T-helper 17 cell (primary cell): Measurements from ENCODE around the gene DAGLA. TPM values are rescaled to one million over a fixed set of nuclear protein-coding genes. Genes with fewer than 3 reads are reported as not detected.

Source experiments
- ATAC-seq: fragments of 150-1000 bp; cut with Tn5 transposase; 2 replicates; pipeline ENCODE4 v1.10.0; 2021; ENCODE audit warnings: mild to moderate bottlenecking, moderate library complexity
- DNase-seq, 3 donors: peaks; one replicate each; pipeline versions ENCODE4 v3.0.0 to v3.0.0-alpha.2; 2020 to 2021
- H3K9me3 ChIP-seq: one replicate; pipeline ENCODE4 v1.7.0; 2013; ENCODE audit warnings: low read length, mild to moderate bottlenecking; ENCODE audit not compliant: control insufficient read depth, poor library complexity, severe bottlenecking
- H3K27ac Mint-ChIP-seq: one replicate; pipeline ENCODE4 v1.8.0; 2022; ENCODE audit warnings: mild to moderate bottlenecking, moderate library complexity, mixed read lengths
- H3K27me3 Mint-ChIP-seq: one replicate; pipeline ENCODE4 v1.8.0; 2022; ENCODE audit warnings: mixed read lengths
- H3K36me3 Mint-ChIP-seq: one replicate; pipeline ENCODE4 v1.8.0; 2022; ENCODE audit warnings: low read depth, mixed read lengths
- H3K4me1 Mint-ChIP-seq: one replicate; pipeline ENCODE4 v1.8.0; 2022; ENCODE audit warnings: mild to moderate bottlenecking, mixed read lengths
- H3K4me3 Mint-ChIP-seq: one replicate; pipeline ENCODE4 v1.8.0; 2022; ENCODE audit warnings: mild to moderate bottlenecking, moderate library complexity, mixed read lengths
- total RNA-seq, 4 donors: library from RNA in 2 of 4; stranded (reverse) in 2 of 4; gene quantifications; one replicate each; pipeline ENCODE4 v1.2.3 and lab custom pipeline; 2022 to 2026

The DAGLA gene
- total RNA-seq, 2 donors from 2014 or later: 1.3 to 2.1 TPM

GRCh38 chr11:61699737-61700160 lies 19.6 kb downstream of the DAGLA start:
- DNase-seq (no peak), ATAC-seq (no peak)
- Mint-ChIP-seq H3K4me1 (peaks cover 28% of the 10 kb centered on the region), H3K4me3 (no peak overlapping the region), H3K27ac (no peak overlapping the region), H3K27me3 (no peaks in the 10 kb centered on the region), H3K36me3 (no peaks in the 10 kb centered on the region)
- H3K9me3 ChIP-seq: no peaks in the 10 kb centered on the region

DNA sequence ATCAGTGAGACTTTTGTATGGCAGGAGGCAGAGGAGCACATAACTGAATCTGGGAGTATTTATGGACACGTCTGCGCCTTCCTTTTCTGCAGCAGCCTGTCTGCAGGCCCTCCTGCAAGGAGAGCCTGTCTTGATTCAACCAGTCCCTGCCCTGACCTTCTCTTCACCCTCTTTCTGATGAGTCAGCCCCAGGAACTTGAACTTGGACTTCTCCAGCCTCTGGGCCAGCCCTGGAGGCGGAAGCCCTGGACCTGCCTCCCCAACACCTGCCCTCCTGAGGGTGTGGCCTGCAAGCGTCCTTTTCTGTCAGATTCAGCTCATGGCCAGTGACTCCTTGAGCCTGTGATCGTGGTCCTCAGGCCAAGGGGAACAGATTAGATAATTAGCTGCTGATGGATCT lies 20.0 kb downstream of the DAGLA start:
- H3K9me3 ChIP-seq: no peaks in the 10 kb centered on the region
- H3K36me3 Mint-ChIP-seq: no peaks in the 10 kb centered on the region
- H3K4me3 Mint-ChIP-seq: no peak overlapping the region
- DNase-seq (no peak), ATAC-seq (no peak)
- H3K27ac Mint-ChIP-seq: no peak overlapping the region
- peaks cover 29% of the 10 kb centered on the region for H3K4me1 Mint-ChIP-seq
- H3K27me3 Mint-ChIP-seq: no peaks in the 10 kb centered on the region

DNA sequence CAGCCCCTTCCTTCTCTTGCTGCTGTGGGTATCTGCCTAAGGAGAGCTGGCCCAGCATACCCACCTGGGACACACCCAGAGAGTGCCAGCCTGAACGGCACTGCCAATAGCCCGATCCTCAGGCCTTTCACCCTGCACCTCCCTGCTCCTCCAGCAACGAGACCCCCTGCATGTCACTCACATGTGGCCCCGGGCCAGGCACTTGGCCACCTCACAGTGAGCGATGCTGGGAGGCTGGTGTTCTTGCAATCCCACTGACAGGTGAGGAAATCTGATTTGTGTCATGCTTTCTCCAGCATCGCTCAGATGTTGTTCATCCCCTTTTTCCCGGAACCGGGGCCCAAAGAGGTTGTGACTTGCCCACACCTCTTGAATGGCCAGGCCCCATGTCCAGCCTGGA lies 20.5 kb downstream of the DAGLA start:
- Mint-ChIP-seq H3K36me3 (no peaks in the 10 kb centered on the region), H3K27ac (no peak overlapping the region), H3K4me1 (peaks cover 28% of the 10 kb centered on the region), H3K27me3 (no peaks in the 10 kb centered on the region), H3K4me3 (no peak overlapping the region)
- no peak for ATAC-seq
- H3K9me3 ChIP-seq: no peaks in the 10 kb centered on the region
- DNase-seq: no peak

GRCh38 chr11:61701242-61701886 lies 21.2 kb downstream of the DAGLA start:
- peak; percentile 16 for ATAC-seq
- H3K27ac Mint-ChIP-seq: no peak overlapping the region
- H3K36me3 Mint-ChIP-seq: no peaks in the 10 kb centered on the region
- no peaks in the 10 kb centered on the region for H3K27me3 Mint-ChIP-seq
- H3K4me1 Mint-ChIP-seq: peaks cover 22% of the 10 kb centered on the region
- DNase-seq: no peak
- no peak overlapping the region for H3K4me3 Mint-ChIP-seq
- no peaks in the 10 kb centered on the region for H3K9me3 ChIP-seq

- Mint-ChIP-seq H3K27ac (peak overlapping the region; percentile 57), H3K4me3 (no peak overlapping the region), H3K27me3 (no peaks in the 10 kb centered on the region), H3K36me3 (no peaks in the 10 kb centered on the region), H3K4me1 (peaks cover 25% of the 10 kb centered on the region)
- no peaks in the 10 kb centered on the region for H3K9me3 ChIP-seq
- no peak for DNase-seq
- no peak for ATAC-seq
These were observed 22.6 kb downstream of the DAGLA start for GRCh38 chr11:61702701-61703312.

DNA sequence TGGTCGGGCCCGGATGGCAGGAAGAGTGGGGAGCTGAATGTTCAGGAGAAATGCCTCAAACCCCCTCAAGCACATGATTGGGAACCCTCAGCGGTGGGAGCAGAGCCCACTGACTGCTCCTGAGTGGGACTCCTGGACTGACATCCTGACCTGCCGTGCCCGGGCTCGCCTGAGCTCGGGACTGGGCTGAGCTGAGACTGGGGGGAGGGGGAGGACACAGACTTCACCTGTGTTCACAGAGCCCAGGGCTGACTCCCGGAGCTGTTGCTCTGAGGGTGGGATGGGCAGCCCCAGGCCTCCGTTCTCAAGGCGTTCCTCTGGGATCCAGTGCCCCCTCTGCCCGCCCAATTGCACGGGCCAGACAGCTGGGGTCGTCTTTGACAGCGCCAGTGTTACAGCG lies 24.6 kb downstream of the DAGLA start:
- no peak overlapping the region for H3K27ac Mint-ChIP-seq
- peaks cover 16% of the 10 kb centered on the region for H3K4me1 Mint-ChIP-seq
- no peak for ATAC-seq
- no peaks in the 10 kb centered on the region for H3K36me3 Mint-ChIP-seq
- no peak for DNase-seq
- H3K4me3 Mint-ChIP-seq: no peak overlapping the region
- H3K9me3 ChIP-seq: no peaks in the 10 kb centered on the region
- no peaks in the 10 kb centered on the region for H3K27me3 Mint-ChIP-seq

DNA sequence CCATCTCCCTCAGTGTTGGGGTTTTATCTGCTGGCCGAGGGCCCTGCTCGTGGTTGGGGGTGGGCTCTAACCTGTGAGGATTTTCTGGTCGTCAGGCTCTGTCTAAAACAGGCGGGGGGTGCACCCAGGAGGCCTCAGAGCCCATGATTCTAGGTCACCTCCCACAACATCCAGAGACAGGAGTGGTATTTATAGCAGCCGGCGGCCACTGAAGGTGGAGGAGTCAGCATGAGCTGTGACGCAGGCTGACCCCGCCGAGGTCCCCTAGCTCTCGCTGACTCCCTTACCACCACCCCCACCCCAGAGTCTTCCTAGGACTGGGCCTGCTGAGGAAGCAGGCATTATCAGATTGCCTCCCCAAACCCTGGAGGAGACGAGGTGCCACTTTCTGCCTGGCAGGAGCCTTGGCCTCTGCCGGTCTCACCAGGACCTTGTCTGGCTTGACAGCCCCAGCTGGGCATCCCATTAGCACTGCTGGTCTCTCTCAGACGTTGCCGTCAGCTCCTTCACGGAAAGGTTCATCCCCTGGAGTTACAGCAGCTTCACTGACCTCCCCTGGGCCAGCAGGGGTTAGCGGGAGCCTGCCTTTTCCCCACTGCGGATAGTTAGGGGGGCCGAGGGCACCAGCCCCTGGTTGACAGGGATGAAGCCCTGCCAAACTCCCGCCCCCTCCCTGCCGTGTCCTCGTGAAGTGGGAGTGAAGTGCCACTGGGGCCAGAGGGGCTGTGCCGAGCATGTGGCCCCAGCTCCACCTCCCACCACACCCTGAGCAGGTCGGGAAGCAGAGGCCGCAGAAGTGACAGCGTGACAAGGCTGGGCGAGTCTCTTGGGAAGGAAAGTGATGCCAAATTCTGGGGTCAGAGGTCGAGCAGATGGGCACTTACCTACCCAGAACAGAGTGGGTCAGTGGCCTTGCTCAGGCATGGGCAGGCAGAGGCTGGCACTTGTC lies 26.5 kb downstream of the DAGLA start:
- no peaks in the 10 kb centered on the region for H3K9me3 ChIP-seq
- Mint-ChIP-seq H3K36me3 (no peaks in the 10 kb centered on the region), H3K27me3 (no peaks in the 10 kb centered on the region), H3K4me3 (no peak overlapping the region), H3K27ac (peak overlapping the region; percentile 86), H3K4me1 (peaks cover 18% of the 10 kb centered on the region)
- DNase-seq: no peak
- ATAC-seq: no peak

DNA sequence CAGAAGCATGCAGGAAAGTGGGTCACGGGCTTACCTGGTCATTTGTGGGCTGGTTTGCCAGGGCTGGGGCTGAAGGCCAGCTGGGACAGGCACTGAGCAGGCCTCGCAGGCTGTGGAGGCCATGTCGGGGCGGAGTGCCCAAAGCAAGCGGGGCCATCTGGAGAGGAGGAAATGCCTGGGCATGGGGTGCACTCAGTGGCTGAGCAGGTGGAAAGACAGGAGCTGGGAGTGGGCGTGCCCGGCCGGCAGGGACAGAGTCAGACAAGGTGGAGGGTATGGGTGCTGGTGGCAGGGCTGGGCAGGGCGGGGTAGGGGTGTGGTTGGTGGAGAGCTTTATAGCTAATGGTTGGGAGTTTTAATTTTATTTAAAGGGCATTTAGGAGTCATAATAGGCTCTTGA lies 27.4 kb downstream of the DAGLA start:
- peaks cover 17% of the 10 kb centered on the region for H3K4me1 Mint-ChIP-seq
- no peaks in the 10 kb centered on the region for H3K36me3 Mint-ChIP-seq
- ATAC-seq: no peak
- no peak overlapping the region for H3K4me3 Mint-ChIP-seq
- no peaks in the 10 kb centered on the region for H3K27me3 Mint-ChIP-seq
- no peak overlapping the region for H3K27ac Mint-ChIP-seq
- no peak for DNase-seq
- H3K9me3 ChIP-seq: no peaks in the 10 kb centered on the region

- no peaks in the 10 kb centered on the region for H3K36me3 Mint-ChIP-seq
- ATAC-seq (no peak), DNase-seq (no peak)
- H3K4me1 Mint-ChIP-seq: peaks cover 11% of the 10 kb centered on the region
- H3K27me3 Mint-ChIP-seq: no peaks in the 10 kb centered on the region
- H3K9me3 ChIP-seq: no peaks in the 10 kb centered on the region
- H3K4me3 Mint-ChIP-seq: no peak overlapping the region
- no peak overlapping the region for H3K27ac Mint-ChIP-seq
These were observed 28.9 kb downstream of the DAGLA start for GRCh38 chr11:61709110-61709509.

DNA sequence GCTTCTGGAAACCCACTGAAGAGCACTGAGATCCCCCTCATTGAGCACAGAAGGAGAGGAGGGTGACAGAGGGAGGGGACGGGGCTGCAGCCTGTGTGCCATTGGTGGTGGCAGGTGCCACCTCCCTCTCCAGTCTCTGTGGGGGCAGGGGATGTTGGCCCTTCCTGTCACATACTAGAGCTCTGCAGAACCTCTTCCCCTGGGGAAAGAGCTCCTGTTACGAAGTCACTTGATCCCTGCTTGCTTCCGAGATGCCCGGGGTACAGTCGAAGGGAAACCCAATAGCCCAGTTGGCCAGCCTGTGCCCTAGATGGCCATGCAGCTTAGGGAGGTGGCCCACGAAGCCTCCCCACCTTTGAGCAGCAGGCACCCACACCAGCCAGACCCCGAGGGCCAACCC lies 29.4 kb downstream of the DAGLA start:
- no peak for ATAC-seq

DNA sequence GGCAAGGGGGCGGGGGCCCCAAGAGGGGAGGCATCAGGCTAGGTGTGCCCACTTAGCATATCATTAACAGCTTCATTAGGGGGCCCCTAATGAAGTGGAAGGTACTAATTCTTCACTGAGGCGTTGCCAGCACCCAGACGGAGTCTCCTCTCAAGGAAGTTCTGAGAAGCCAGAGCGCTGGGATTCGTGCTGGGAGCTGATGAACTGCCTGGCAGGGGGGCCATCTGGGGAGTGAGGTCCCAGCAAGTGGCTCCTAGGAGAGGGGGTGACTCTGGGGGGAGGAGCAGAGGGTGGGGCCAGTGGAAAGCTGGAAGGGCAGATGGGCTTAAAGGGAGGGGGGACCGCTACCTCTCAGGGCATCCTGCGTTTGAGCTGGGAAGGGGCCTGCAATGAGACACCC lies 29.8 kb downstream of the DAGLA start:
- no peaks in the 10 kb centered on the region for H3K9me3 ChIP-seq
- H3K27ac Mint-ChIP-seq: no peak overlapping the region
- H3K4me3 Mint-ChIP-seq: no peak overlapping the region
- H3K36me3 Mint-ChIP-seq: no peaks in the 10 kb centered on the region
- ATAC-seq (no peak), DNase-seq (no peak)
- no peaks in the 10 kb centered on the region for H3K27me3 Mint-ChIP-seq
- H3K4me1 Mint-ChIP-seq: peaks cover 8% of the 10 kb centered on the region

More for the DNA sequence above, 29.4 kb downstream of the DAGLA start:
- H3K4me1 Mint-ChIP-seq: peaks cover 8% of the 10 kb centered on the region
- H3K27ac Mint-ChIP-seq: no peak overlapping the region
- DNase-seq: no peak
- no peaks in the 10 kb centered on the region for H3K27me3 Mint-ChIP-seq
- H3K36me3 Mint-ChIP-seq: no peaks in the 10 kb centered on the region
- no peaks in the 10 kb centered on the region for H3K9me3 ChIP-seq
- no peak overlapping the region for H3K4me3 Mint-ChIP-seq

DNA sequence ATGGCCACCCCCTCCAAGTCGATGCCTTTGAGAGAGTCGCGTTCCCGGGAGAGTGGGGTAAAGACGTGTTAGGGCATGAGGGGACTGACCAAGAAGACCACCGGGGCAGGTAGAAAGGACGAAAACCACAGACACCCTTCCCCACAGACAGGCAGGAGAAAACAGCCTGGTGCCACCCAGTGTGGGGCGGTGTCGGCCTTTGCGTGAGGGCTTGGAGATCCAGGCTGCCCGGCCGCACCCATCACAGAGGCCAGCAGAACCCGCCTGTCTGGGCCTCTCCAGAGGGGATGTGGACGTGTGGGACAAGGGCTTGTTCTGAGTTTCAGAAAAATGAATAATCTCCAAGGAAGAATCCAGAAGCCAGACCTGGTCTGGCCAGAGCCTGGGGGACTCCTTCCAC lies 30.8 kb downstream of the DAGLA start:
- no peaks in the 10 kb centered on the region for H3K9me3 ChIP-seq
- Mint-ChIP-seq H3K27ac (peak overlapping the region; percentile 32), H3K4me3 (no peak overlapping the region), H3K4me1 (peaks cover 4% of the 10 kb centered on the region), H3K27me3 (no peaks in the 10 kb centered on the region), H3K36me3 (no peaks in the 10 kb centered on the region)
- ATAC-seq (no peak), DNase-seq (no peak)

DNA sequence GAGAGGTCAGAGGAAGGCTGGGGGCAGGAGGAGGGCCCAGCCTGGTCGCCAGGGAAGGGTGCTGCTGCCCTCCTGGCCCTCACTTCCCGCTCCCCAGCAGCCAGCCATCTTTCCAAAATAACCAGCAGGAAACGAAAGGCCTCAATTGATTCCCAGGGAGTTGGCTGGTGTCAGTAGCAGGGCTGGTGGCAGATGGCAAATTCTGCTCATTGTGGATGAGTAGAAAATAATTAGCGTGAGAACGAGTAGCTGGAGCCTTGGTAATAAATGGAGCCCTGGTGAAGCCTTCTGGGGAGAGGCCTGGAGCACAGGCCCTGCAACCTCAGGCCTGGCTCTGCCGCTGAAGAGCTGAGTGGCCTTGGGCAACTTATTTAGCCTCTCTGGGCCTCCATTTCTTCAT lies 31.3 kb downstream of the DAGLA start:
- no peaks in the 10 kb centered on the region for H3K27me3 Mint-ChIP-seq
- DNase-seq (no peak), ATAC-seq (no peak)
- H3K4me1 Mint-ChIP-seq: peaks cover 8% of the 10 kb centered on the region
- no peak overlapping the region for H3K27ac Mint-ChIP-seq
- H3K9me3 ChIP-seq: no peaks in the 10 kb centered on the region
- H3K4me3 Mint-ChIP-seq: no peak overlapping the region
- no peaks in the 10 kb centered on the region for H3K36me3 Mint-ChIP-seq
